Smooth muscle cell (in vitro differentiated cells): ENCODE results near the gene KRTCAP2. TPM values are rescaled to one million over a fixed set of nuclear protein-coding genes. Genes with fewer than 3 reads are reported as not detected.
A peak's percentile ranks its signal among the peaks of the same experiment; 100 is the strongest.
"Not testable (repeated sequence)": the region's sequence is repeated elsewhere in the genome, so short reads cannot be mapped to it uniquely, and the experiment has no call there.

Experiments
- DNase-seq: peaks from one replicate; lab custom pipeline; 2025; ENCODE audit not compliant: unreplicated experiment; lab: John Stamatoyannopoulos, UW
- H2AFZ ChIP-seq: fragments of 200-600 bp; sonication (generic); 2 replicates; pipeline ENCODE4 v1.6.0; 2016; ENCODE audit warnings: antibody characterized with exemption, low read depth, mild to moderate bottlenecking
- H3F3A ChIP-seq: fragments of 200-600 bp; sonication (generic); 2 replicates; pipeline ENCODE4 v1.6.0; 2017; ENCODE audit warnings: antibody characterized with exemption, low read depth
- H3K27ac ChIP-seq: fragments of 200-600 bp; sonication (generic); 2 replicates; pipeline ENCODE4 v1.5.1; 2016; ENCODE audit warnings: low read depth, mild to moderate bottlenecking
- H3K27me3 ChIP-seq: fragments of 200-600 bp; sonication (generic); 2 replicates; pipeline ENCODE4 v1.6.1; 2016; ENCODE audit warnings: low read depth, mild to moderate bottlenecking
- H3K36me3 ChIP-seq: fragments of 200-600 bp; sonication (generic); 2 replicates; pipeline ENCODE4 v1.5.1; 2016; ENCODE audit warnings: low read depth
- H3K4me1 ChIP-seq: fragments of 200-600 bp; sonication (generic); 2 replicates; pipeline ENCODE4 v1.5.1; 2016; ENCODE audit warnings: low read depth
- H3K4me2 ChIP-seq: fragments of 200-600 bp; sonication (generic); 2 replicates; pipeline ENCODE4 v1.6.0; 2016; ENCODE audit warnings: mild to moderate bottlenecking
- H3K4me3 ChIP-seq: fragments of 200-600 bp; sonication (generic); 2 replicates; pipeline ENCODE4 v1.5.1; 2016; ENCODE audit warnings: mild to moderate bottlenecking
- H3K79me2 ChIP-seq: fragments of 200-600 bp; sonication (generic); 2 replicates; pipeline ENCODE4 v1.6.0; 2016; ENCODE audit warnings: low read depth, mild to moderate bottlenecking
- H3K9ac ChIP-seq: fragments of 200-600 bp; sonication (generic); 2 replicates; pipeline ENCODE4 v1.6.0; 2016; ENCODE audit warnings: low read depth
- H3K9me3 ChIP-seq: fragments of 200-600 bp; sonication (generic); replicated peaks from 2 replicates; pipeline ENCODE4 v1.5.1; 2016; ENCODE audit warnings: low read depth
- H4K20me1 ChIP-seq: fragments of 200-600 bp; sonication (generic); 2 replicates; pipeline ENCODE4 v1.6.0; 2016; ENCODE audit warnings: low read depth
- CTCF ChIP-seq: fragments of 200-600 bp; sonication (generic); IDR thresholded peaks from 2 replicates; pipeline ENCODE4 v1.5.1; 2017; ENCODE audit warnings: borderline replicate concordance, mild to moderate bottlenecking, antibody characterized with exemption; ENCODE audit not compliant: insufficient read depth, poor library complexity, severe bottlenecking
- WGBS: methylation state at CpG from one replicate; pipeline ENCODE4 v1.1.7; 2016; ENCODE audit warnings: low lambda C conversion rate; 5-methylcytosine and 5-hydroxymethylcytosine counted together
- polyA plus RNA-seq: library from polyadenylated mRNA; unstranded; fragments of >200 nt; fragmentation: Nextera tagmentation; extraction: Ambion mirVana; gene quantifications from 2 replicates; pipeline ENCODE4 v1.2.1, GENCODE V29; 2016
- total RNA-seq: library from RNA; depleted of rRNA; stranded (reverse); fragments of >200 nt; gene quantifications from 2 replicates; pipeline ENCODE4 v1.2.3, GENCODE V29; 2014

The KRTCAP2 gene
- total and polyA plus RNA-seq, 2 experiments from 2014 or later: 283 to 607 TPM

GRCh38 chr1:155196103-155196892 lies 23.2 kb upstream of the KRTCAP2 start:
- no peaks in the 10 kb centered on the region for H4K20me1 ChIP-seq
- H2AFZ ChIP-seq: no peak overlapping the region
- 70% methylated on average over 6 of the region's 6 CpGs for WGBS
- H3K27ac ChIP-seq: no peak overlapping the region
- peaks cover 3% of the 10 kb centered on the region for H3F3A ChIP-seq
- H3K4me2 ChIP-seq: no peak overlapping the region
- no peaks in the 10 kb centered on the region for H3K9me3 ChIP-seq
- no peak overlapping the region for H3K9ac ChIP-seq
- H3K36me3 ChIP-seq: no peaks in the 10 kb centered on the region
- DNase-seq: no peak
- no peaks in the 10 kb centered on the region for H3K27me3 ChIP-seq
- no peak overlapping the region for H3K4me3 ChIP-seq
- no peaks in the 10 kb centered on the region for H3K79me2 ChIP-seq
- peaks cover 18% of the 10 kb centered on the region for H3K4me1 ChIP-seq
- TF ChIP-seq CTCF: no peak

- Histone ChIP-seq H3K27me3 (no peaks in the 10 kb centered on the region), H3K9ac (peak overlapping the region; percentile 81), H3K4me2 (peak overlapping the region; percentile 88), H3K4me3 (peak overlapping the region; percentile 58), H3K27ac (peak overlapping the region; percentile 80), H4K20me1 (no peaks in the 10 kb centered on the region), H3F3A (peaks cover 3% of the 10 kb centered on the region), H3K9me3 (no peaks in the 10 kb centered on the region), H3K36me3 (no peaks in the 10 kb centered on the region), H2AFZ (no peak overlapping the region), H3K79me2 (no peaks in the 10 kb centered on the region), H3K4me1 (peaks cover 18% of the 10 kb centered on the region)
- DNase-seq: no peak
- WGBS: 20% methylated on average over 12 of the region's 27 CpGs
- no peak for TF ChIP-seq CTCF
These were observed 22.3 kb upstream of the KRTCAP2 start for GRCh38 chr1:155195201-155196102.

GRCh38 chr1:155193991-155194240 lies 20.8 kb upstream of the KRTCAP2 start:
- Histone ChIP-seq H3K4me3 (peak overlapping the region; percentile 58), H3K4me2 (peak overlapping the region; percentile 88), H3K4me1 (peaks cover 18% of the 10 kb centered on the region), H3K27ac (peak overlapping the region; percentile 80), H2AFZ (peak overlapping the region; percentile 71), H3K9ac (peak overlapping the region; percentile 81)
- H3K27me3 ChIP-seq, H3K9me3 ChIP-seq, H3K36me3 ChIP-seq, DNase-seq, H3K79me2 ChIP-seq, H4K20me1 ChIP-seq, H3F3A ChIP-seq: not testable (repeated sequence)
- WGBS: 3% methylated on average over 16 of the region's 16 CpGs

GRCh38 chr1:155193275-155193990 lies 20.3 kb upstream of the KRTCAP2 start:
- Histone ChIP-seq H3K27ac (peak overlapping the region; percentile 80), H3K4me3 (peak overlapping the region; percentile 58), H2AFZ (peak overlapping the region; percentile 71), H4K20me1 (no peaks in the 10 kb centered on the region), H3K9me3 (no peaks in the 10 kb centered on the region), H3K4me2 (peak overlapping the region; percentile 88), H3K79me2 (no peaks in the 10 kb centered on the region), H3K36me3 (no peaks in the 10 kb centered on the region), H3F3A (peaks cover 3% of the 10 kb centered on the region), H3K27me3 (no peaks in the 10 kb centered on the region), H3K4me1 (peaks cover 18% of the 10 kb centered on the region), H3K9ac (peak overlapping the region; percentile 81)
- 1% methylated on average over 33 of the region's 38 CpGs for WGBS
- peak; percentile 97 for TF ChIP-seq CTCF
- peak; percentile 84 for DNase-seq
